HG02973 (cell line): Measurements from ENCODE around the gene APBB2.
"Not testable (repeated sequence)": the region's sequence is repeated elsewhere in the genome, so short reads cannot be mapped to it uniquely, and the experiment has no call there.

Source experiments
- ATAC-seq: cut with Tn5 transposase; IDR thresholded peaks from one replicate; pipeline ENCODE4 v1.9.1; 2021; ENCODE audit warnings: moderate library complexity; ENCODE audit not compliant: unreplicated experiment

Gene APBB2

DNA sequence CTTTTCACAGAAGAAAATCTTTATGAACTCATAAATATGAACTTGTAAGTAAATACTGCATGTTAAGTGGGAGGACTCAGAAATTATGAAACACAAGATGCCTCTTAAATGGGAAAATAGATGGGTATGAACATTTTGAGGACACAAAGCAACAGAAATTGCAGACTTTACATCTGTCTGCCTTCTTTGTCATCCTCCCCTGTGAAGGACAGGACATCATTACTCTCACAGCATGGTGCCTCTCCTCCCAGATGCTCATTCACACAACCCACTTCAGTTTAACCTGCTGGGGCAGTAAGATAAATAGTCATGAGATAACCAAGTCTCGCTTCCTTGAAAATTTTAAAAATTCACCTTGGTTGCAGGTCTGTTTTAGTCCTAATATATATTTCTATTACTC, 144.5 kb downstream of the APBB2 start:
- no peak for ATAC-seq

DNA sequence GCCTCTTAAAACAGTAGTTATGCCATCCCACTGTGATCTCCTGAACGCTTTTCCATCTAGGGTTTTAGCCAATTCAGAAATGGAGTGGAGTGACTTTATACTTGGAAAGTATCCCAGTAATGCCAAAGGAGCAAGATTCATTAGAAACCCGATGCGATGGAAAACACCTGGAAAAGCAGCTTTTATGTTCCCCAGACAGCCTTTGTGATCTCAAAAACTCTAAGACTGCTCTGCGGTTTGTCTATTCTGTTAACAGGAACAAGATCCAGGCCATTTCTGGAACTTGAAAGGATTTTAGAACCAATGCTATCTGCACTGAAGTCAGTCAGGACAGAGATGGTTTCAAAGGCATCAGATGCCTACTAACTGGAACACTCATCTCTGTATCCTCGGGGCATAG, 145.1 kb downstream of the APBB2 start:
- no peak for ATAC-seq

DNA sequence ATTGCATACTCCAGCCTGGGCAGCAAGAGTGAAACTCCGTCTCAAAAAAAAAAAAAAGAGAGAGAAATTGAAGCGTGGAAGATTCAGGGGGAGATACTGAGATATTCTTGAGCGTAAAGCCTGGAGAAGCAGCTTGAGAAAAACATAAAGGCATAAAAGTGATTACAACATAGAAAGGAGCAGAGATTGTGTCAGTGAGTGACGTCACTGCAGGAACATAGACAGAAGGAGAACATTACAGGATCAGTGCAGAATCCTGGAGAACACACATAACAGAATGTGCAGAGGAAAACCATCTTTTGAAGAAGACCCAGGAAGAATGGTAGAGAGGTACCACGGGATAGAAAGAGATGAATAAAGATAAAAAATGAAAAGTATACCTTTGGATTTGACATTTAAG, 147.0 kb downstream of the APBB2 start:
- ATAC-seq: no peak

DNA sequence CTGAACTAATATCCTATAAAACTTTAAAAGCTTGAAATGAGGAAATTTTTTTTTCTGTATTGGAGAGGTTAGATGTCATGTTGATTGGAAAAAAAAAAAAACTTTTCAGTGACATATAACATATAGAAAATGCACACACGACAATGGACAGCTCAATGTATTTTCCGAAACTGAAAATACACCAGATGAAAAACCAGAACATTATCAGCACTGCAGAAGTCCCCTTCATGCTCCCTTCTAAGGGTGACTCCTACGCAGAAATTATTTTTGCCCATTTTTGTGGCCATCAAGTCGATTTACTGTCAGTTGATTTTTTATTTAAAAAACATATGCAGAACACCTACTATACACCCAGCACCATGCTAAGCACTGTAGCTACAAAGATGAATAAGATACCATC, 148.3 kb downstream of the APBB2 start:
- ATAC-seq: no peak

DNA sequence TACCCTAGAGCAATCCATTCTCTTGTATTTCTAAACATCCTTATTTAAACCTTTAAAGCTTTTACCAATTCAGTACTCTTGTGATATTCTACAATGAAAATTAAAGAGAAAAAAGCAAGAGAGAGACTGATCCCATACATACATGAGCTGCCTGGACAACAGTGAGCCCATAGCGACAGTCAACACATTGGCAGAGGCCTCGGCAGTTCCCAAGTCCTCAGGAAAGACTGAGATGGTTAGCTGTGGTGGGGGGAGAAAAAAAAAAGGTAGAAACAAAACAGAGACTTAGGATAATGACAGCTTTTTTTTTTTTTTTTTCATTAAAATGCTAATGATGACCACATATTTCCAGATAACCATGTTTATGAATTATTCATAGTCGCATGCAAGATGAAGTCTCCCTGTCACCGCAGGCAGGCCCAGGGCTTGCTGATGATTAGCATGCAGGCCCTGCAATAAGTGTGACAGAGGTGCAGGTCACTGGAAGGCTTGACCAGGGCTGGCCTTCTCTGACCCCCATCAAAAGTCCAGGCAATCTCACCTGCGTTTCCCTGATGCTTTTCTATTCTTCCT, 148.8 kb downstream of the APBB2 start:
- ATAC-seq: no peak

DNA sequence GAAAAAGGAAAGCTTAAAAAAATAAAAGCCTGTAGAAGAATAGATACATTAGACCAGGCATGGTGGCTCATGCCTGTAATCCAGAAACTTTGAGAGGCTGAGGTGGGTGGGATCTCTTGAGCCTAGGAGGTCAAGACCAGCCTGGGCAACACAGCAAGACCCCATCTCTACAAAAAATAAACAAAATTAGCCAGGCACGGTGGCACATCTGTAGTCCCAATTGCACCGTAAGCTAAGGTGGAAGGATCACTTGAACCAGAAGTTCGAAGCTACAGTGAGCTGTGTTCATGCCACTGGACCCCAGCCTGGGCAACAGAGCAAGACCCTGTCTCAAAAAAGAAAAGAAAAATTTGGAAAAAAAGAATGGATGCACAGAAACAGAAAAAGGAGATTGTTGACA, 149.4 kb downstream of the APBB2 start:
- ATAC-seq: no peak

DNA sequence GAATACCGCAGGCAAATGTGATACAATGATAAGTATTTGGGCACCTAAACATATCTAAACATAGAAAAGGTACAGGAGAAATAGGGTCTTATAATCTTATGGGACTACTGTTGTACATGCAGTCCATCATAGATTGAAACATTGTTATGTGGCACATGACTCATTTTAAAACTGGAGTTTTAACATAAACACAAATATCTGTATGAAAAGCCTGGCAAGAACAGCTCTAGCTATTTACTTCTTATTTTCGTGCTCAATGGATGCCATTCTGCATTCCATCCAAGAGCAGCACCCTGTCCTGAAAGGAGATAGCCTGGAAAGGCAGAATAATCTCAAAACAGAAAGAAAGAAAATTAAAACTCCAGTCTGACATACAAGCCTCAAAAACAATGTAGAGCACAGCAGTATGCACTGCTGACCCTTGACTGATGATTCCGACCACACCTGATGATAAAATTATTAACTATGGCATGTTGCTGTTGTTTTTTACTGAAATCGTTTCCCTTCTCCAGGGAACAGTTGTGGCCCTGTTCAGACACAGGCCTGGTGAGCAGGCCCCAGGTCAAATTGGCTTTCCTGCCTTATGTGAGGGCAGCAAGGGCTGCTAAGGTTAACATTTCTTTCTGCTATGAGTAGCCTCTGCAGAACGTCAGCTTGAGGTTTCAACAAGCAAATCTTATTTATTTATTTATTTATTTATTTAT, 152.7 kb downstream of the APBB2 start:
- ATAC-seq: no peak

DNA sequence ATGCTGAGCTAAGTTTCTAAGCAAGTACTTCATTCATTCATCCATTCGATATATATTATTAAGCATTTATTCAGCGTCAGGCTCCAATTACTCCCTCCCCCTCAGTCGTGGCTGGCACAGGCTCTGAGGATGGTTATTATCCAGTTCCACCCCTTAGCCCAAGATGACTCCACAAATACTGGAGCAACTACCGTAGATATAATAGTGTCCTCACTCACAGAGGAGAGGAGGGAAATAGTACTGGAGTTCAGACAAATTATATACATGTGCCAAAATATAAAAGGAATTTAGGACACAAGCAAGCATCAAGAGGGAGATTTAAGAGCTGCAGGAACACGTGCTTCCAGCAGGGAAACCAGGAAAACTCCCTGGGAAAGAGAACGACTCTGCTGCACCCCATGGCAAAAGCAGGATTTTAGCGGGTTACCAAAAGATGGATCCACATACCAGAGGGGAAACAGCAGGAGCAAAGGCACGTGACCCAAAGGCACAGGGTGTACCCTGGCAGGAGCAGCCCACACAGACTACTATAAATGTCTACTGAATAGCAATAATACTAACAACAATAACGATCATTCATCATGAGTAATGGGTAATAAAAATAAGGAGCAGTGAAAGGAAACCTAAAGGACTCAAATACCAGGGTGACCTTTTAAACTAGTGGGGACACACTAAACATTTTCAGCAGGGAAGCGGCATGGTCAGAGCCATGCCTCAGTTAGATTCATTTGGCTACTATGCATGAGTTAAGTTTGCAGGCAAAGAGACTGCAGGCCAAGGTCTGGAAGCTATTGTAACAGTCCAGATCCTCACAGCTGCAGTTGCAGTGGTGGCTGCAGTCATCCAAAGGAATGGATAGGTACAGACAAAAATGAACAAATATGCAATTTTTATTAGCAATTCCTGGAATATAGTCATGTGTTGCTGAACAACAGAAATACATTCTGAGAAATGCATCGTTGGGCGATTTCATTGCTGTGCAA, 153.7 kb downstream of the APBB2 start:
- ATAC-seq: no peak

DNA sequence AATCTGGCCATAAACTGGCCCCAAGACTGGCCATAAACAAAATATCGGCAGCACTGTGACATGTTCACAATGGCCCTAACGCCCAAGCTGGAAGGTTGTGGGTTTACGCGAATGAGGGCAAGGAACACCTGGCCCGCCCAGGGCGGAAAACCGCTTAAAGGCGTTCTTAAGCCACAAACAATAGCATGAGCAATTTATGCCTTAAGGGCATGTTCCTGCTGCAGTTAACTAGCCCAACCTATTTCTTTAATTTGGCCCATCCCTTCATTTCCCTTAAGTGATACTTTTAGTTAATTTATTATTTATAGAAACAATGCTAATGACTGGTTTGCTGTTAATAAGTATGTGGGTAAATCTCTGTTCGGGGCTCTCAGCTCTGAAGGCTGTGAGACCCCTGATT, 154.9 kb downstream of the APBB2 start:
- ATAC-seq: not testable (repeated sequence)

DNA sequence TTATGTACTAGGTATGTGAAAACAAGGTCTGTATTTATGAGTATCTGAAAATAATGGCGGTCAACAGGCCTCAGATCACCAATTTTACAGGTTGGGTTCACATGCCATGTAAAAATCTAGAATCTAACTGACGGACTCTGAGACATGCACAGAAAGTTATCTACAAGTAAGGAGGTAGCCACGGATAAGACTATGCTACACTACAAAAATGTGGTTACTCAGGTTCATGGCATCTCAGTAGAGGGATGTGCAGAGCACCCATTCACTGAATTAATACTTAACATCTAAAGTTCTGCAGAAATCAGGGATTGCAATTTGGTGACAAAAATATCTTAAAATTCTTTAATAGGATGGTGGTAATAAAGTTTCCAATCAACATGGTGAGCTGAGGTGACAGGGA, 155.9 kb downstream of the APBB2 start:
- ATAC-seq: no peak

DNA sequence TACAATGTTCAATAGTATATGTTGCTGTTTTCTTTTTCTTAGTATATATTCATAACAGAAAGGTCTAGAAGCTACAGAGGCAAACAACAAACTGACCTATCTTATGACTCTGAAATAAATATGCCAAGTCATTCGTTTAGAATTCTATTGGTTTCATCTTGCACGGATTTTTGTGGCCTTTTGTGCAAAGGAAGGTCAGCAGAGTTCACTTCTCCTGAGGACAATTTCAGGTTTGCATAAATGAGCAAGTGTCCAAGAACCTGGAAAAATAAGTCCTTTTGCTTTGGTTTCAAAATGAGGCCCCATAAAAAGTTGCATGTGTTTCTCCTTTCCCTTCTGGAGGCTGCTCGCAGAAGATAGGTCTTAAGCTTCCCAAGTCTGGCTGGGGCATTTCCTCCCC, 156.9 kb downstream of the APBB2 start:
- ATAC-seq: no peak

DNA sequence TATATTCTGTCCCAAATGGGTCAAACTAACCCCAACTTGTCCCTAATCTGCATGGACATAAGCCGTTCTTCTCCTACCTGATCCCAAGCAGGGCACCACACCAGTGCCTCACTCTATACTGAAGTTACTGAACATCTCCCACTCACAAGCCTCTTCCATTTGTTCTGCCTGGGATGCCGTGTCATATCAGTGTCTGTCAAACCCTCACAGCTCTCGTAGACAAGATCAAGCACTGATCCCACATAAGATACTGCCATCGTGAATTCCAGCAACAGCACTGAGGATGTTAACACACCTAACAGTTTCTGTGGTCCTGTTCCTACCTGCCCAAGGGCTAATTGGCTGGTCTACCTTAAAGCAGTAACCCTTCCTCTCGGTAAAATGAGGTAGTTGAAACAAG, 162.1 kb downstream of the APBB2 start:
- no peak for ATAC-seq

DNA sequence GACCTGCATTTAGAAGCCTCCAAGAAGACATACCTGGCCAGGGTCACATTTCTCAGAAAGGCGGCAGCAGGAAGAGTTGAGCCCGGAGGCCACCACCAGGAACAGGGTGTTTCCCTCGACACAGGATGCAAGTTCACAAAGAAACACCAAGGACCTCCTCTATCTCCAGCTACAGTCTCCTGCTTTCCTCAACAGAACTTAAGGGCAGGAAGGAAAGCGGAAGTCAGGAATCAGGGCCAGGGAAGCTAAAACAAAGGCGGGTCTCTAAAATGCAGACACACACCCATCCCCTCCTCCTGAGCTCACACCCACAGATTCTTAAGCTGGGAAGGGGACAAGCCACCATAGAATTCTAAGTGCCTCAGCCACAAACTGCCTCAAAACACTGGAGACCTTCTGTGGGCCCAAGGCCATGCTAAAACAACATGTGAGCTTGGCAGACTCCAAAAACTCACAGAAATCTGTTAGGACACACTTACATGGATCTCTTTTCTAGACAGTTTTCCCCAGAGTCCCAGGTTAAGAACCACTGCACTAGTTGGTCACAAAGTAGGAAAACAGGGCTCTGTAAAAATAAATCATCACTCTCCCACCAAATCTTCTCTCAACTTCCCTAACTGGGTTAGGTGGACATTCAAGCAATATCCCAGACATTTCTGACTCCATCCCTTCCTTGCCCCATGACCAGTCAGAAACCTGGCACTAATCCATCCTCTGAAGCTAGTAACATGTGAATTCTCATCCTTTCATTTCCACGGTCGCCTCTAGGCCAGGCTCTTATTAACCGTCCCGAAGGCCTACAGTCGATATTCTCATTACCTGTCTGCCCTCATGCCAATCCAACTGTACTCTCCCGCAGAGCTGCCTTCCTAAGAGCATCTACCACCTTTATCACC, 163.2 kb downstream of the APBB2 start:
- ATAC-seq: no peak

DNA sequence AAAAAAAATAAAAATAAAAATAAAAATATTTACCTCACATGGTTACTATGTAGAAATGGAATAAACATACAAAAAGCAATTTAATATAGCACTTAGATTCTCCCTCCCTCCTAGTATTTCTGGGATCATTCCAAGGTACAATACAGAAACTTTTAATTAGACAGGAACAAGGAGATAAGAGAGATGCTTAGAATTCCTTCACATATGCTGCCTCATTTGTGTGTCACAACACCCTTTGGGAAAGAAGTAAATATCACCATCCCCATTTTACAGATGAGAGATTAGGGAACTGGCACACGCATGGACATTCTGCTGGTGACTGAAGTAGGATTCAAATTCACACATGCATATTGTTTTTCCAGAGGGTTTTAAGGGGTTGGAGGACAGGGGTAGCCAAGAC, 164.2 kb downstream of the APBB2 start:
- ATAC-seq: no peak

DNA sequence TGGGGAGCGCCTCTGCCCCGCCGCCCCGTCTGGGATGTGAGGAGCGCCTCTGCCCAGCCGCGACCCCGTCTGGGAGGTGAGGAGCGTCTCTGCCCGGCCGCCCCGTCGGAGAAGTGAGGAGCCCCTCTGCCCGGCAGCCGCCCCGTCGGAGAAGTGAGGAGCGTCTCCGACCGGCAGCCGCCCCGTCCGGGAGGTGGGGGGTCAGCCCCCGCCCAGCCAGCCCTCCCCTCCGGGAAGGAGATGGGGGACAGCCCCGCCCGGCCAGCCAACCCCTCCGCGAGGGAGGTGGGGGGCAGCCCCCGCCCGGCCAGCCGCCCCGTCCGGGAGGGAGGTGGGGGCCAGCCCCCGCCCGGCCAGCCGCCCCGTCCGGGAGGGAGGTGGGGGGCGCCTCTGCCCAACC, 165.2 kb downstream of the APBB2 start:
- ATAC-seq: not testable (repeated sequence)

DNA sequence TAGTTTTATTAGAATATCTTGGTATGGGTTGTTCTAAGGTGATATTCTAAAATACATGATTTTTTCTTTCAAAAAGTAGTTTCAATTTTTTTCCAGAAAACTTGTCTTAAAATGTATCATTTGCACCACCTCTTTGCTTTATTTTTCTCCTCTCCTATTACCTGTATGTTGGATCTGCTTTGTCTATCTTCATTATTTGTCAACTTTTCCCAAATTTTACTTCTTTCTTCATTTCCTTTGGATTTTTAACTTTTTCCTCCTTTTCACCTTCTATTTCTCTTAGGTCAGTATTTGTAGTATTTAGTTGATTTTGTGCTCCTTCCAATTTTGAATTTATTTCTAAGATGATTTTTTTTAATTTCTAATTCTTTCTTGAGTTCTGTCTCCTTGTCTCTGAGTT, 169.6 kb downstream of the APBB2 start:
- no peak for ATAC-seq

DNA sequence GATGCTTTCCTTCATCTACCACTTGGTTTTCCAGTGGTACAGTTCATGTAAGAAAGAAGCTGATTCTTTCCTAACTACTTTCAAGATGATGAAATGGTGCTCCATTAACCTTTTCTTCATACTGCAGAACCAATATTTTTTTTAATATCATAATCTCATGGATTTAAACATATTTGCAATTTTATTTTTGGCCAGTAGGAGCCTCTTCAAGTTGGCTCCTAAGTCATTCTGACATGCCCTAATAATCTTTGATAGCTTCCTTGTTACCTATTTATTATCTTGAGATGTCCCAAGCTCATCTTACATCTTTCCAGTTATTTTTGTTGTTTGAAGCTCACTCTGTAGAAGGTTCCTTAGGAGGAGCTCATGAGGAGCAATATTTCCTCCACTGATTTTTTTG, 170.2 kb downstream of the APBB2 start:
- ATAC-seq: no peak

DNA sequence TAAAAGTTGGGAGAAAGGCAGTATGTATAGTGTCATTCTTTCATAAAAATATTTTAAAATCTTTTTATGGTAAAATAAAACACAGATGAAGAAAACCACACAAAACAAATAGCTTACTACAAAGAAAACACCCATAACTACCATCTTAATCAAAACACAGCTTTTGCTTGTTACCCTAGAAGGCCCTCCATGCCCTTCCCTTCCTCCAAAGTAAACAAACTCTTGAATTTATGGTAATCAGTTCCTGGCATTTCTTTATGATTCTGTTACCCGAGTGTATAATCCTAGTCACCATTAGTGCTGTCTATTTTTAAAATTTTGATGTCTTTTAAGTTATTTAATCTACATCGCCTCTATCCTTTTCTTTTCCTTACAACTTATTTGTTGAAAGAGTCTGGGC, 170.9 kb downstream of the APBB2 start:
- no peak for ATAC-seq

DNA sequence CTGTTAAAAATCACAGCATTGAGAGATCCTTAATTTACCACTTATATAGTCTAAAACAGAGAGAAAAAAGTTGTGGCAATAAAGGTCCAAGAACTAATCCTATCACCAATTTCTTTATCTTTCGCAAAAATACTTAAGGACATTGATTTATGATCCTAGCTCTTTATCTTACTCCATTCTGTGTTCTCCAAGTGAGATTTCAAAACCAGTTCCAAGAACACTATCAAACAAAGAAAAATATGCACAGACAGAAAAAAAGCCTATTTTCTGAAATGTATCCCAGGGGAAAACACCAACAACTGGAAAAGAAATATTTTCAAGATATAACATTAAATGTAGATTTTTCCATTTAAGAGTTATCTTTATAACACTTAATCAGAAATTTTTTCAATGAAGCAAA, 172.8 kb downstream of the APBB2 start:
- ATAC-seq: no peak

DNA sequence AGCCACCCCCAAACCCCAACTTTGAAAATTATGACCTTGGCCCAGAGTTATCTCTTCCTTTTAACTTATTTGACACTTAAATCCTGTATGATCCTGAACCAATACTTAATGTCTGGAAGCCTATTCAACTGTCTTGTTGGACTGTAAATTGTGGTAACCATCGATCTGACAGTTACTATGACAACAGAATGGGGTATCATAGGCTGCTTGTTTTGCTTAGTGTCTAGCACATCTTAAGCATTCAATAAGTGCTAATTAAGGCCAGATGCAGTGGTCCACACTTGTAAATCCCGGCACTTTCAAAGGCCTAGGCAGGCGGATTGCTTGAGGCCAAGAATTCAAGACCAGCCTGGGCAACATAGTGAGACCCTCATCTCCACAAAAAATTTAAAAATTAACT, 175.0 kb downstream of the APBB2 start:
- no peak for ATAC-seq

DNA sequence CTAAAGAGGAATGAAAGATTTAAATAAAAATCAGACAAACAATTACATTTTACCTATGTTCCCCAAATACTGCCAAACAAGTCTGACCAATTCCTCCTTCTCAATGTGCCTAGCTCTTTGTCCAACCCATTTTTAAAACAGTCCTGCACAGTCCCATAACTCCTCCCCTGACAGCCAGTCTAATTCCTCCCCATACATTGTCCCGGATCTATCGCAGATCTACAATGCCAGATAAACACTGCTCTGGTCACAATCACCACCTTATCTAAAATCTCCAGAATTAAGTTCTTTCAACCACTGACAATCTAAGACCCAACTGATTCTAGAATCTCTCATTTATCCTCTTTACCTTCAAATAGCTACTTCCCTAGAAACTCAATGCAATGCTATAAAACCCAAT, 176.0 kb downstream of the APBB2 start:
- no peak for ATAC-seq
